Body of pancreas (tissue), 4 donors: Measurements from ENCODE around the gene IGFL4. TPM values are rescaled to one million over a fixed set of nuclear protein-coding genes. Genes with fewer than 3 reads are reported as not detected.

Source experiments
- ATAC-seq: fragments of 150-250 bp; one replicate; pipeline ENCODE4 v1.9.1; 2016
- DNase-seq, 4 donors: peaks; one replicate each; pipeline ENCODE4 v3.0.0-alpha.2; 2019
- H3K27ac ChIP-seq, 4 donors: fragments of 200-600 bp; sonication (generic); 1 replicate in 3 of 4; 2 replicates in 1 of 4; pipeline versions ENCODE4 v1.5.1 to v1.6.1; 2016 to 2019; ENCODE audit warnings: mild to moderate bottlenecking in 1 of 4, mixed read lengths in 1 of 4, moderate library complexity in 1 of 4
- H3K27me3 ChIP-seq, 2 donors: fragments of 200-600 bp; sonication (generic); one replicate each; pipeline ENCODE4 v1.6.0; 2016; ENCODE audit warnings: mild to moderate bottlenecking in 1 of 2
- H3K36me3 ChIP-seq, 2 donors: fragments of 200-600 bp; sonication (generic); replicated peaks in 1 of 2; 2 replicates each; pipeline ENCODE4 v1.5.1; 2016; ENCODE audit warnings: low read depth in 2 of 2; ENCODE audit not compliant: insufficient read depth in 1 of 2
- H3K4me1 ChIP-seq: fragments of 200-600 bp; sonication (generic); one replicate; pipeline ENCODE4 v1.6.0; 2016
- H3K4me3 ChIP-seq, 2 donors: fragments of 200-600 bp; sonication (generic); 1 replicate in 1 of 2; 2 replicates in 1 of 2; pipeline ENCODE4 v1.5.1; 2016 to 2019
- H3K9me3 ChIP-seq, 3 donors: fragments of 200-600 bp; sonication (generic); 1 replicate in 2 of 3; 2 replicates in 1 of 3; pipeline ENCODE4 v1.5.1; 2016
- CTCF ChIP-seq, 7 experiments: fragments of 450-650 bp in 4 of 7; fragments of 200-600 bp in 3 of 7; sonication (generic) in 3 of 7; IDR thresholded peaks; one replicate each; pipeline ENCODE4 v1.5.1; 2016 to 2019; ENCODE audit warnings: antibody characterized with exemption in 7 of 7
- POLR2A ChIP-seq, 3 donors: fragments of 450-650 bp; IDR thresholded peaks; one replicate each; pipeline ENCODE4 v1.6.1; 2016; ENCODE audit warnings: antibody characterized with exemption in 3 of 3, mild to moderate bottlenecking in 2 of 3
- WGBS, 2 donors: methylation state at CpG; one replicate each; pipeline ENCODE4 v1.1.5; 2017; 5-methylcytosine and 5-hydroxymethylcytosine counted together
- intact Hi-C: fragments of 100-400 bp; cut with DNase I; formaldehyde crosslinking; loops from one replicate; pipeline ENCODE4 v1.15.1; 2023
- microRNA counts, 2 donors: library from miRNA; unstranded; fragments of <30 nt; microRNA quantifications; one replicate each; lab custom pipeline; 2017
- microRNA-seq, 2 donors: library from miRNA; unstranded; fragments of <30 nt; microRNA quantifications; one replicate each; pipeline ENCODE4, GENCODE V29; 2016; ENCODE audit warnings: borderline number of aligned reads in 2 of 2, borderline replicate concordance in 2 of 2
- small RNA-seq: library from RNA; depleted of rRNA; stranded (forward); fragments of <200 nt; gene quantifications from one replicate; pipeline ENCODE3, GENCODE V24; 2016
- total RNA-seq, 2 donors: library from RNA; depleted of rRNA; stranded (reverse); fragments of >200 nt; gene quantifications; one replicate each; pipeline ENCODE4 v1.1.0, GENCODE V29; 2016

The IGFL4 gene
- total RNA-seq, 2 donors from 2014 or later: not detected

DNA sequence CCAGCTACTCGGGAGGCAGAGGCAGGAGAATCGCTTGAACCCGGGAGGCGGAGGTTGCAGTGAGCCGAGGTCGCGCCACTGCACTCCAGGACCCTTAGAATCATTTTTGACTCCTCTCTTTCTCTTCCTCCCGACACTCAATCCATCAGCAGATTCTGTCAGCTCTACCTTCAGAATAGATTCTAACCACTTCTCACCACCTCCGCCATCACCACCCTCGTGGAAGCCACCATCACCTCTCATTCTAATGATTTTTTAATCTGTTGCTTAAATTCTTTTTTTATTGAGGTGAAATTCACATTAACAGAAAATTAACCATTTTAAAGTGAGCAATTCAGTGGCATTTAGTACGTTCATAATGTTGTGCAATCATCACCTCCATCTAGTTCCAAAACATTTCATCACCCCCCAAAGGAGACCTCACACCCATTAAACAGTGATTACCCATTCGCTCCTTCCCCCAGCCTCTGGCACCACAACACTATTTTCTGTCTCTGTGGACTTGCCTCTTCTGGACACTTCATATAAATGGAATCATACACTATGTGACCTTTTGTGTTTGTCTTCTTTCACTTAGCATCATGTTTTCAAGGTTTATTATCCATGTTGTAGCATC, 50.6 kb downstream of the IGFL4 start:
- Histone ChIP-seq H3K27ac (no peak overlapping the region), H3K4me3 (no peak overlapping the region), H3K36me3 (no peaks in the 10 kb centered on the region), H3K27me3 (no peaks in the 10 kb centered on the region), H3K9me3 (no peaks in the 10 kb centered on the region), H3K4me1 (peaks cover 6% of the 10 kb centered on the region)
- TF ChIP-seq CTCF (IDR thresholded peaks at IDR 0.05): no peak
- TF ChIP-seq POLR2A (IDR thresholded peaks at IDR 0.05): no peak
- WGBS, 2 donors: 66 to 74% methylated on average over 12 of the region's 12 CpGs
- intact Hi-C loops: no loop called here
- DNase-seq (no peak), ATAC-seq (no peak)

MicroRNAs within 50 kb of the gene (microRNA counts, 767-probe panel; counts per million panel counts)
- microRNA hsa-miR-769-3p (lab: Ali Mortazavi, UCI) (0 to 736 counts per million in 2 donors), microRNA hsa-miR-769-5p (lab: Ali Mortazavi, UCI) (0 to 736 counts per million in 2 donors)

Small RNAs within 50 kb of the gene (microRNA-seq; reads per million reads assigned to microRNA genes)
- 26.5 to 41.9 reads per million in 2 donors for gene MIR769

Small RNAs within 50 kb of the gene (small RNA-seq; reads per million reads assigned to genes)
- 59.4 reads per million, percentile 96 among the genes with 10 or more reads in this experiment for gene MIR769

Other genes with a start within 250 kb of the IGFL4 start
- 10 to 100 TPM; 19.7 to 20.4 TPM for gene DMWD, start 248.2 kb downstream of the IGFL4 start, total RNA-seq
- gene RSPH6A, start 225.7 kb downstream of the IGFL4 start, total RNA-seq: under 1 TPM in 1 of 2 donors, not detected in 1; 0.33 TPM
- 10 to 100 TPM; 23.3 to 32.3 TPM for gene SYMPK, start 177.9 kb downstream of the IGFL4 start, total RNA-seq
- 10 to 100 TPM in 1 of 2 donors, 1 to 10 TPM in 1; 3.0 to 16.3 TPM for gene FOXA3, start 176.7 kb downstream of the IGFL4 start, total RNA-seq
- gene IRF2BP1, start 154.9 kb downstream of the IGFL4 start, total RNA-seq: 10 to 100 TPM; 24.1 to 25.1 TPM
- gene MYPOP, start 138.4 kb downstream of the IGFL4 start, total RNA-seq: 10 to 100 TPM in 1 of 2 donors, 1 to 10 TPM in 1; 6.7 to 13.5 TPM
- not detected for gene NANOS2, start 126.2 kb downstream of the IGFL4 start, total RNA-seq
- 1 to 10 TPM; 1.3 to 1.6 TPM for gene NOVA2, start 67.1 kb downstream of the IGFL4 start, total RNA-seq
- gene CCDC61, start 45.5 kb downstream of the IGFL4 start, total RNA-seq: 10 to 100 TPM in 1 of 2 donors, 1 to 10 TPM in 1; 7.8 to 14.5 TPM
- gene PGLYRP1, start 17.9 kb downstream of the IGFL4 start, total RNA-seq: not detected
- not detected for gene IGFL3, start 83.7 kb upstream of the IGFL4 start, total RNA-seq
- gene IGFL2, start 107.2 kb upstream of the IGFL4 start, total RNA-seq: not detected
- gene IGFL1, start 188.7 kb upstream of the IGFL4 start, total RNA-seq: not detected